NCI-H2171 treated with DMSO at 0.1 percent for 48 hours (cell line): Measurements from ENCODE around the gene PTPRA.
A peak's percentile ranks its signal among the peaks of the same experiment; 100 is the strongest.

Experiments used
- DNase-seq: peaks from one replicate; lab custom pipeline; 2025; lab: John Stamatoyannopoulos, UW

Gene PTPRA

GRCh38 chr20:2858591-2858990 is 14.7 kb upstream of the PTPRA start:
- DNase-seq = no peak

- DNase-seq = no peak
These were observed 13.8 kb upstream of the PTPRA start for GRCh38 chr20:2859330-2860121.

DNA sequence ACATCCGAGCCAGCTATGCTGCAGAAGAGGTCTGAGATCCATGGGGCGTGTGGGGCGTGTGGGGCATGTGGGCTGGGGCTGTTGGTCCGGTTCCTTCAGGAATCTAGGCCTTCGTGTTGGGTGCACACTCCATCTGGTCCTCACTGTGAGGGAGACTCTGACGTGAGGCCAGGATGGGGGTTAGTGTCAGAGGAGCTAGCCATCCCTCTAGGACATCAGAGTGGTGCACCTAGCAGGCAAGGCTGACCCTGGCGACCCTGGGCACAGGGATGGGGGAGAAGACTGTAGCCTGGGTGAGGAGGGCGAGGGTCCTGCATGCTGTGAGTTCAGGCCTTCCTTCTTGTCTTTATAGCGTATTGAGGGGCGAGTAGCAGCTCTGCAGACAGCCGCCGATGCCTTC is 8.7 kb upstream of the PTPRA start:
- DNase-seq = no peak

DNA sequence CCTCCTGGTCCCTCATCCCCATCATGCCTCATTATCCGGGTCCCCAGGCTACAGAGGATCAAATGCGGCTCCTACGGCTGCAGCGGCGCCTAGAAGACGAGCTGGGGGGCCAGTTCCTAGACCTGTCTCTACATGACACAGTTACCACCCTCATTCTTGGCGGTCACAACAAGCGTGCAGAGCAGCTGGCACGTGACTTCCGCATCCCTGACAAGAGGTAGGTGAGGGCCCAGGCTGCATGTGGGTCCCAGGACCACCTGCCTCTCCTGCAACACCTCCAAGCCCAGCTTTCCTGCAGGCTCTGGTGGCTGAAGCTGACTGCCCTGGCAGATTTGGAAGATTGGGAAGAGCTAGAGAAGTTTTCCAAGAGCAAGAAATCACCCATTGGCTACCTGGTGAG is 8.2 kb upstream of the PTPRA start:
- DNase-seq = no peak

- no peak for DNase-seq
These were observed 7.7 kb upstream of the PTPRA start for GRCh38 chr20:2865630-2866029.

GRCh38 chr20:2866236-2866635 is 7.0 kb upstream of the PTPRA start:
- DNase-seq = no peak

DNA sequence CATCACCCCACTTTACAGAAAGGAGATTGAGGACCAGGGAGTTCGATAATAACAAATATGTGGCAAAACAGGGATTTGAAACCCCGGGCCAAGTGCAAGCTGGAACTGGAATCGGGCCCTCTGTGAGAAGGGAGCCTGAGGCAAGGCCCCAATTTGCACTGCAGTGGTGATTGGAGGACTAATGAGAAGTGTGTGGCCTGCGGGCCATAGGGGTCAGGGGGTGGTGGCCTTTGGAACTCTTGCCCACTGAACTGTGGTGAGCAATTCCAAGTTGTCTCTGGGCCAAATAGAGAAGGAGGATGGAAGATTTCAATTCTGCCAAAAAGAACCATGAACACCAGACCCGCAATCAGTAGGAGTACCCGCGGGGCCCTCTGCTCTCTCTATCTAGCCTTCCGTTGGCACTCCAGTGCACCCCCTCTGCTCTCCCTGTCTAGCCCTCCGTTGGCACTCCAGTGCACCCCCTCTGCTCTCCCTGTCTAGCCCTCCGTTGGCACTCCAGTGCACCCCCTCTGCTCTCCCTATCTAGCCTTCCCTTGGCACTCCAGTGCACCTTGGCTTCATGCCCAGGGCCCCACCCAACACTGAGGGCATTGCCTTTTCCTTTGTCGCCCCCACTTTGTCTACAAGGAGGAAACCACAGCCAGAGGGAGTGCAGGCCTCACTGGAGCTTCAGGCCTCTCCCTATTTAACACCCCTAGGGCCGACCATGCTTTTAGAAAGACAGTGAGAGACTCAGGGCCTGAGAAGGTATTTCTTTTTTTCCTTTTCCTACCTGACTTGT is 6.0 kb upstream of the PTPRA start:
- no peak for DNase-seq

DNA sequence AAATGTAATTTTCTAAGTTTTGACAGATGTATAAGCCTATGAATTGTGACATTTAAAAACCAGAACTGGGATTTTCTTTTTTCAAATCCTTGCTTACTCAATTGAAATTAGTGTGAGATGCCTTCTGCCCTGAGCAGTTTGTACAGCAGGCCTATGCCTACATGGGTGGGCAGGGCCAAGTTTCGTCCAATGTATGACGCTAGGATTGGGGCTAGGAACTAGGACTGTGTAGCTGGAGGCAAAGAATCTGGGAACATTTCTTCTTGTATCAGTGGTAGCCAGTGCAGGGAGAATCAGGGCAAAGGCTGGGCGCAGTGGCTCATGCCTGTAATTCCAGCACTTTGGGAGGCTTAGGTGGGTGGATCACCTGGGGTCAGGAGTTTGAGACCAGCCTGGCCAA is 3.9 kb upstream of the PTPRA start:
- DNase-seq = no peak

DNA sequence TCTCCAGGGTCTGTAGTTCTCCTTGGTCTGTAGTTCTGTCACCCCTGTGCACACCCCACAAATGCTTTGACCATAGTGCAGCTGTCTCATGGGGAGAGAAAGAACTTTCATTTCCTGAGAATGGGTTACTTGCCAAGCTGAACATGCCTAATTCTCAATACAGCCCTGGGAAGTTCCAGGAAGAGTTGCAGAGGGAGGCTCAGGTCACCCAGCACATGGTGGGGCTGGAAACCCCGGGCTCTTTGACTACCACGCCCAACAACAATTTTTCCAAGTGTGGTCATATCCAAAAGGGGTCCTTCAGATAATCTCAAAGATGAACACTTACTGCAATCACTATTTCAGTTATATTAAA is 2.2 kb upstream of the PTPRA start:
- no peak for DNase-seq

- no peak for DNase-seq
These were observed 1.4 kb upstream of the PTPRA start for GRCh38 chr20:2871661-2872458.

DNA sequence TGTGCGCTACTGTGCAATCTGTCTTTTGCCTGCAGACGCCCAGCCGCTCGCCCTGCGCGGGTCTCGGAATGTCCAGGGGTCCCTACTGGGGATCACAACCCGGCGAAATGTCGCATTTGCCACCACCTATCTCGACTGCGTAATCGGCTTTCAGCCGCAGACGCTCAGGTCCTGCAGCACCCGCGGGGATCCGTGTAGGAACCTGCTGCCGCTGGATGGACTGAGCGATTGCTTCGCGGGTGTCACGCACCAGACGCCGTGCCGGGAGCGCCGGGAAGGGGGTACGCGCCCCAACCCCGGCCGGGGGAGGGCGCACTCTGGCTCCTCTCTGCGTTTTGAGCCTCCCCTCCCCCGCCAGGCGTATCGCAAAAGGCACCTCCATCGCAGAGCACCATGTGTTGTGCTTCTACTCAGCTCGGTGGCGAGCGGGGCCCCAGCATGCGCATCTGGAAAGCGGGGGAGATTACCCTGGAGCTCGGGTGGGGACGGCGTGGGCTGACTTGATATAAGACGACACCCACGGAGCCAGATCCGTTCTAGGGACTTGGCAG is 747 bp upstream of the PTPRA start:
- peak; percentile 86 for DNase-seq

GRCh38 chr20:2873747-2874041 is 413 bp downstream of the PTPRA start:
- DNase-seq = peak; percentile 65

- no peak for DNase-seq
These were observed 1.2 kb downstream of the PTPRA start for GRCh38 chr20:2874456-2874855.

DNA sequence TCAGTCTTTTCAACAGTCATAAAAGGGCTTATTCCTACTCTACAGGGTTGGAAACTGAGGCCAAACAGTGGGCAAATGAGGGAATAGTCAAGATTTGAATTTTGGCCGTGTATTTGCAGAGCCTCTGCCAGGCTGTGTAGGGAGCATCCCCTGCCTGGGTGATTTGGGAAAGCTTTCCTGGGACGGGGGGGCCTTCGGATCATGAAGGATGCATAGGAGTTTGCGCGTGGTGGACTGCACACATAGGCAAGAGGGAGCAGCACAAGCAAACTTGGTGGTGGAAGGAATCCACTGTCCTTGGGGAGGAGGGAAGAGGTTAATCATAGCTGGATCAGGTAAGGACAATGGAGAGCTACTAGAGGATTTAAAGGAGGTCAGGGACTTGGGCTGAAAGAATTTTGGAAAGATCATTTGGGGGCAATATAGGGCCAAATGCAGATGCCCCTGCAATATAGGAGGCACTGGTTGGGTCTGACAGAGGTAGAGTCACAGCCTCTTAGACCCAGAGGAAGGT is 2.5 kb downstream of the PTPRA start:
- DNase-seq = no peak

DNA sequence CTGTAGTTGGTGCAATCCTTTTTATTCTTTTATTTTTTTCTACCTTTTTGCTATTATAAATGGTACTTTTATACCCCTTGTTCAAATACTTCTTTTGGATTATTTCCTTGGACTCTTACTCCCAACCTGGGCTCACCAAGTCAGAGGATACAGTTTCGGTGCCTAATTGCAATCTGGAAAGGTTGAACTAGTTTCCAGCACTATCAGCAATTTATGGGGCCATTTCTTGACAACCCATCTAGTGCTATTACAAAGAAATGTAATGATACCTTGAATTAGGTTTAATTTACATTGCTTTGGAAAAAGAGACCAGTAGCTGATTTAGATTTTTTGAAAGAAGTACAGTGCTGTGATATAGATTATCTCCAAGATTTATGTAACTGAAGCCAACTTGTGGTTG is 5.2 kb downstream of the PTPRA start:
- no peak for DNase-seq

GRCh38 chr20:2879146-2879545 is 5.9 kb downstream of the PTPRA start:
- DNase-seq = peak; percentile 83

- DNase-seq = no peak
These were observed 7.4 kb downstream of the PTPRA start for GRCh38 chr20:2880650-2881049.

DNA sequence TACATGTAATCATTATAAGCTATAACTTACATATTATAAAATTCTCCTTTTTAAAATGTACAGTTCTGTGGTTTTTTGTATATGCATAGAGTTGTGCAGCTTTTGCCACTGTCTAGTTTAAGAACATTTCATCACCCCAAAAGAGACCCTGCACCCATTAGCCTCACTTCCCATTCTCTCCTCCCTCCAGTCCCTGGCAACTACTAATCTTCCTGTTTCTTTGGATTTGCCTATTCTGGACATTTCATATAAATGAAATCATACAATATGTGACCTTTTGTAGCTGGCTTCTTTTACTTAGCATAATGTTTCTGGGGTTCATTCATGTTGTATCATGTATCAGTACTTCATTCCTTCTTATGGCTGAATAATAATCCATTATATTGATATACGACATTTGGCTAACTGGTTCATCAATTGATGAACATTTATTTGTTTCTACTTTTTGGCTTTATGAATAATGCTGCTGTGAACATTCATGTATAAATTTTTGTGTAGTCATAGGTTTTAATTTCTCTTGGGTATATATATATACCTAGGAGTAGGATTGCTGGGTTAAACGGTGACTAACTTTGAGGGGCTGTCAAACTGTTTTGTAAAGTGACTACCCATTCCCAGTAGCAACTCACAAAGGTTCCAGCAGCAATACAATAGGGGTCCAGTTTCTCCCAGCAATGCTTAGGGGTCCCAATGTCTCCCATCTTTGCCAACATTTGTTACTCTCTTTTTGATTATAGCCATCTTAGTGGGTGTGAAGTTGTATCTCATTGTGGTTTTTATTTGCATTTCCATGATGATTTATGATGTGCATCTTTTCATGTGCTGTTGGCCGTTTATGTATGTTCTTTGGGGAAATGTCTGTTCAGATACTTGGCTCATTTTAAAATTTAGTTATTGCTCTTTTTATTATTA is 10.7 kb downstream of the PTPRA start:
- no peak for DNase-seq

- no peak for DNase-seq
These were observed 14.4 kb downstream of the PTPRA start for GRCh38 chr20:2887715-2888114.

GRCh38 chr20:2888224-2888955 is 15.1 kb downstream of the PTPRA start:
- DNase-seq = no peak

DNA sequence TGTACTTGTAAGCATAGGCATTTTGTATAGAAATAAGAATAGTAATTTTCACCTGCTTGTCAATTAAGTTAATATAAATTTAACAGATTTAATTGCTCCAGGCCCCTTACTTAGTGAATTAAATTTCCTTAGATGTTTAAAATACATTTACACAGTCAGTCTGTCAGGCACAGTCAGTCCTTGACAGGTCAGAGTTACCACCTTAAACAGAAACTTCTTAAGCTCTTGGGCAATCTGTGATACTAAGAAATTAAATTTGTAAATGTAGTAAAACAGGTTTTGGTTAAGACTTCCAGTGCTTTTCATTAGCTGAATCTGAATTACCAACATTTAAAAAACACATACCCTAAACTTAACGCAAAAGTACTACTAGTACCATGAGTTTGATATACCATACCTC is 15.9 kb downstream of the PTPRA start:
- no peak for DNase-seq
